OCI-LY3 (cell line): ENCODE results near the gene SLC19A2.

Experiments used
- CTCF ChIP-seq: fragments of 200-600, 300-600 bp; sonication (generic); IDR thresholded peaks from 2 replicates; pipeline ENCODE4 v1.5.1; 2014; ENCODE audit warnings: antibody characterized with exemption, low read length, low read depth
- EZH2phosphoT487 ChIP-seq: fragments of 200-600 bp; shearing (Covaris generic); IDR thresholded peaks from 2 replicates; pipeline ENCODE4 v1.6.1; 2018; ENCODE audit warnings: antibody characterized with exemption, mixed run types, low read depth

DNA sequence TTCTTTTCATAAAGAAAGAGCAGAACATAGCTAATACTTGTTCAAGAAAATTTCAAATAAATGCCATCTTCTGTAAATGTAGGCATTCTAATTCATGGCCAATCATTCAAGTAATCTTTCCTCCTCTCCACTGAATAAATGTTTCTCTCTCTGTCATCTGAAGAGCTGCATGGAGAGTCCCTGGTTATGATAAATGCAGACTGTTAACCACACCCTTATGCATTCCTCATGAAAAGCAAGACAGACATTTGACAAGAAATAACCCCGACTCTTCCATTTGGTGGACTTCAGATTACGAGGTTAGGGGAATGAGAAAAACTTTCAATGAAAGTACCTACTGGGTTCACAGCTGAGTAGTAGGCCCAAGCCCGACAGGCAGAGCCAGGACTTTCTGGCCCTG, 44.7 kb upstream of the SLC19A2 start:
- no peak for TF ChIP-seq CTCF
- no peak for TF ChIP-seq EZH2phosphoT487
